GM12892 (cell line): Measurements from ENCODE around the gene ANKH.
A peak's percentile ranks its signal among the peaks of the same experiment; 100 is the strongest.
"Not testable (repeated sequence)": the region's sequence is repeated elsewhere in the genome, so short reads cannot be mapped to it uniquely, and the experiment has no call there.

Experiments
- DNase-seq: peaks from one replicate; pipeline ENCODE4 v3.0.0; 2011; ENCODE audit not compliant: insufficient read length
- FAIRE-seq: peaks from 2 replicates; lab custom pipeline; 2011; peaks lifted over from hg19 to GRCh38; lab: Jason Lieb, UNC
- POLR2A ChIP-seq: IDR thresholded peaks from 2 replicates; pipeline ENCODE4 v1.6.1; 2011; ENCODE audit warnings: low read depth, low read length, control low read depth
- POLR2AphosphoS5 ChIP-seq: IDR thresholded peaks from 2 replicates; pipeline ENCODE4 v1.6.1; 2011; ENCODE audit warnings: low read depth, low read length, control low read depth
- TAF1 ChIP-seq: IDR thresholded peaks from 2 replicates; pipeline ENCODE4 v1.6.1; 2011; ENCODE audit warnings: low read depth, mild to moderate bottlenecking, control low read depth, low read length, borderline replicate concordance

ANKH gene

DNA sequence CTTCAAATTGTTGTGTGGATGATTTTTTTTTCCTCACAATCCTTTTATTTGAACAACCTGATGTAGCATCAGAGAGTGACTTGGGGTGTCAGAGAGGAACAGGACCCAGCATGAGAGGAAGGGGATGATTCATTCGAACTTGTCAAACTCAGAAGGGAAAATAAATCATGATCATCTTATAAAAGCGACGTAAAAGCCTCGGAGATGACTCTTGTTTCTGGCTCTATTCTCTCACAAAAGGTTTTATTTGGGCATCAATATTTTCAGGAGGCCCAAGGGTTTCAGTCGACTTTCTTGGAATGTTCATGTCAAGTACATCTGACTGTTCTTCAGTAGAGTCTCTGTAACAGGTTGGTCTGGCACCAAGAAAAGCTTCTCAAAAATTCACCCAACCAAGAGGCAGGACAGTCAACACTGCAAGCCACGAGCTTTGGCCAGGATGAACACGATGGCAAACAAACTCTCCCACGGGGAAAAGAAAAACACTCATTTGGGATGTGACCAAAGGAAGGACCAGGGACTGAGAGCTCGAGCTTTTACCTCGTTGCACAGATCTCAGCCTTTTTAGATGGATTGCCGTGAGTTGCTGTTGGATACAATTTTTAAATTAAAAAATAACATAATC lies 55.1 kb downstream of the ANKH start:
- no peak for TF ChIP-seq POLR2A
- no peak for TF ChIP-seq TAF1
- no peak for TF ChIP-seq POLR2AphosphoS5
- FAIRE-seq (no peak), DNase-seq (no peak)

DNA sequence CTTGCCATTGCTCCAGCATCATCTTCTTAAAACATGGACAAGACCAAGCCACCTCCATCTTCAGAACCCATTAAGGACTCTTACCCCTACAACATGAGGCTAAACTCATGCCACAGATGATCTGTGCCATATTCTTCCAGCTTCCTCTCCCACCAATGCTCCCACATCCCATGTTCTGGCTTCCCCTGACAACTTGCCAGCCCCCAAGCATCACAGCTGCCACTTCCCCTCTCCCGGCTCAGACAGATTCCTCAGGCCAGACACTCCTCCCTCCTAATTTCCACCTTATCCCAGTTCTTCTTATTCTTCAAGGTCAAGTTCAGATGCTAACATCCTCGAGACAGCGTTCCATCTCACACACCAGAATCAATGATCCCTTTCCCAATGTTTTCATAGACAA lies 57.8 kb downstream of the ANKH start:
- FAIRE-seq: no peak
- no peak for TF ChIP-seq TAF1
- TF ChIP-seq POLR2A: no peak
- TF ChIP-seq POLR2AphosphoS5: no peak
- DNase-seq: no peak

DNA sequence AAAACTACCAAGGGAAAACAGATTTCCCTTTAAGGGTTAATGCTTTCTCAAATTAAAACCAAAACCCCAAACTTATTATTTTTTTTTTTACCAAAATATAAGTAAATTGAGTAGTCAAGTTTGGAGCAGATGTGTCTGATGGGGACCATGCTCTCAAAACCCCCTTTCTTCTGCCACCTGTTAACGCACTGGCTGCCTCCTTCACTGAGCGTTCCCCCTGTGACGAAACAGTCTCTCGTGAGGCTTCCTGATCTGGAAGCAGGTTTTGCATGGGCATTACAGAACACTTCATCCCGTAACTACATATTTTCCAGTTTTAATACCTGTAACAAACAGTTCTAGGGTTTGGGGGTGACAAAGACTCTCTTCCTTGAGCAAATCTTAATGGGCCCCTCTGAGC lies 59.4 kb downstream of the ANKH start:
- FAIRE-seq (no peak), DNase-seq (no peak)
- TF ChIP-seq POLR2A: no peak
- no peak for TF ChIP-seq POLR2AphosphoS5
- TF ChIP-seq TAF1: no peak

DNA sequence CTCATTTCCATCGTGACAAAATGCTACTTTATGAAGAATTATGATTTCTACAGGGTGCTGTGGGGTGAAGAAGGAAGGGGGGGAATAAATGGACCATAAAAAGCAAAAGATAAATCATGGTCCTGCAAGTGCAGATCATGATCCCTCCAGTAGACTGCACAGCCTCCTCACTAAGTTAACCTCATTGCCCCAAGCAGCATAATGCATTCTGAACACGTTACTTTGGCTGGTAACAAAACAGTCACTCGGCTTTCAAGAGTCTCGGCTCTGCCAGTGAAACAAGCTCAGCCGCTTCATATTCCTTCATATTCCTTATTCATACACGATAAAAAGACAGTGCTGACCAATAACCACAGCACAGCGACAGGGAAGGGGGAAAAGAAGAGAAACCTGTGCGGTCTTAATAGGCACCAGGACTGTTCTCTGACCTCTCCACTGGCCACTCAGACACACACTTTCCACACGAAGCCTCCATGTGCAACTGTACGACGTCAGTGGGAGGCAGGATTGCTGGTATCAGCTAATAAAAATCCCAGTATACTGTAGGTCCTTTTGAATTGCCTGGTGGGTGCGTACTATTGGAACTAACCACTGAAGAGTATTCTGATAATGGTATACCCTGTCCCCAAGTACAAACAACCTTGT lies 60.5 kb downstream of the ANKH start:
- TF ChIP-seq TAF1 (no peak), POLR2A (no peak), POLR2AphosphoS5 (no peak)
- DNase-seq: no peak
- FAIRE-seq: no peak

DNA sequence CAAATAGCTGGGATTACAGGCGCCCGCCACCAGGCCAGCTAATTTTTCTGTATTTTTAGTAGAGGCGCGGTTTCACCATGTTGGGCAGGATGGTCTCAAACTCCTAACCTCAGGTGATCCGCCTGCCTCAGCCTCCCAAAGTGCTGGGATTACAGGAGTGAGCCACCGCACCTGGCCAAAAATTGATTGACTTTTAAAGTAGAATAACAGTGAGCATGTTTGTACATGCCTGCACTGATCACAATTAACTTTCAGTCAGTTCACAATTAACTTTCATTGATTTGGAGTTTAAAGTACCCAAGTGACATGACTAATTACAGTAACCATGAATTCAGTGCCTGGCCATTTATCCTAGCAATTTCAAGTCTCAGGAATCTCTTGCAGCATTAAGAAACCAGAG lies 61.3 kb downstream of the ANKH start:
- no peak for TF ChIP-seq POLR2AphosphoS5
- TF ChIP-seq TAF1: no peak
- no peak for TF ChIP-seq POLR2A
- FAIRE-seq (no peak), DNase-seq (no peak)

DNA sequence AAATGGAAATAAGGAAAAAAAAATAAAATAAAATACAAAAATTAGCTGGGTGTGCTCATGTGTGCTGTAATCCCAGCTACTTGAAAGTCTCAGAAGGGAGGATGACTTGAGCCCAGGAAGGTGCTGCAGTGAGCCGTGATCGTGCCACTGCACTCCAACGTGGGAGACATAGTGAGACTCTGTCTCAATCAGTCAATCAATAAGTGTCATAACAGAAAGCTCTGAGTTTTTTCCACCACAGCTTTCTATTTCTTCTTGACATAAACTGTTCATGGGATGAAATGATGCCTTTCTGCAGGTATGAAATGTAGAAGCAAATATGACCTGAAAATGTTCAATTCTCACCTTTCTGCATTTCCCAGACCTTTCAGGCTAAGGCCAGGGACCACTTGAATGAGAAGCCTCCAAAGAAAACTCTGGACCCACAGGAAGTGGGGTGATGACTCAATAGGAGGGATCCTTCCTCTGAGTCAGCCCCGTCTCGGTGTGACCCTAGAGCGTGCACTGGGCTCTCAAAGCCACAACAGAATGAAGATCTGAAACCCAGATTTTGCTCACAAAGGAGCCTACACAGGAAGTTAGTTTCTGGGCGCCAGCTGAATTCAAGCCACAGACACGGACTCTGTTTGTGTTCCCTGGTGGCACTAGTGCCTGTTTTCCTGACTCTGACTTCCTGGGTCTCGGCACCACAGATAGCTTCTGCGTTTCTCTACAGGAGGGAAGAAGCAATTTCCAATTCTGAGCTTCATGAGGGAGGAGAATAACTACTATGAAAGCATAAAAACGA lies 62.0 kb downstream of the ANKH start:
- TF ChIP-seq POLR2AphosphoS5 (peak; percentile 45; the same call in 1 of the 2 replicates), TAF1 (no peak), POLR2A (peak; percentile 21; the same call in 1 of the 2 replicates)
- peak; percentile 85 for FAIRE-seq
- DNase-seq: peak; percentile 47

DNA sequence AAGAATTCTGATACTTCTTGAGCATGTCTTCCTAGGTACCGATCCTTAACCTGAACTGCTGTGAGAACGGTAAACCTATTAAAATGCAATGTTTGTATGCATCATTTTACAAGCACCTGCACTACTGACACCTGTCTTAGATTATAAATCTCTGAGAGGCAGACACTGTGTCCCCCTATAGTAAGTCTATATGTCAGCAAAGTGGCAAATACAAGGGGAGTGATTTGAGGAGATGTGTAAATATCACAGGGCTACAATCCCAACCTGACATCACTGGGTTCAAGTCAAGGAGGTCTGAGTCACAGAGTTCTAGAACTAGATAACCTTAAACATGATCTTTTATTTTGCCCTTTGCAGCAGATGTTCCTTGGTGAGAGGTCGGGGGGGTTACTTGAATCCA lies 64.1 kb downstream of the ANKH start:
- no peak for TF ChIP-seq POLR2A
- TF ChIP-seq TAF1: no peak
- TF ChIP-seq POLR2AphosphoS5: no peak
- FAIRE-seq (no peak), DNase-seq (no peak)

DNA sequence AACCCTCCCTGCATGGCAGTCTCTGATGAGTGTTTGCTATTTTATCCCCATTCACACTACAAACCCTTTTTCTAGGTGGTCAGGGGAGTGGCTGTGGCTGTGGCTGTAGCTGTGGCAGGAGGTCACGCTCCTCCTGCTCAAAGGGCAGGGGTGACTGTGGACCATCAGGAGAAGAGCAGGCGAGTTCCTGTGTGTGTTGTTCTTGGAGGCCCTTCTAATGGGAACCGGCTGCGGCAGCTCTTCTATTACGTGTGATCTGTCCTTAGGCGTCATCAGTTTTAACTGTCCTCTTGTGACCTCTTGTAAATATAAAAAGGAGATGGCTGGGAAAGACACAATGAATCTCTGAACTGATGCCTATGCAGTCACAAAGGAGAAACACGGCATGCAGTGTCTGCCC lies 65.1 kb downstream of the ANKH start:
- no peak for DNase-seq
- no peak for FAIRE-seq
- no peak for TF ChIP-seq POLR2A

DNA sequence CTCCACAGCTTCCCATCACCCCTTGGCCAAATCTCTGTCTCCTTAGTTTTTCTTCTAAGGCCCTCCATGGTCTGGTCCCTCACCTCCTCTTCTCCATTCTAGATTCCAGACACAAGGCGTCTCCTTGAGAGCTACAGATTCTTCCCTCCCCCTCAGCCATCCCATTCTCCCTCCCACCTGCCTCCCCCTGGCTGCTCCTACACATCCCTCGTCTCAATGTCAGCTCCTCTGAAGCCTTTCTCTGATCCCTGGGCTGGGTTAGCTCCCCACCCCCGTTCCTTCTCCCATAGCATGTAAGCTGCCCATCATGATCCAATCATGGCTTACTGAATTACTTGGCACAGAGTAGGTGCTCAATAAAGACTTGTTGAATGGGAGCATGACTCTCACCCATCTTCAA lies 69.0 kb downstream of the ANKH start:
- FAIRE-seq (no peak), DNase-seq (no peak)
- TF ChIP-seq TAF1: no peak
- TF ChIP-seq POLR2AphosphoS5: no peak
- TF ChIP-seq POLR2A: no peak

DNA sequence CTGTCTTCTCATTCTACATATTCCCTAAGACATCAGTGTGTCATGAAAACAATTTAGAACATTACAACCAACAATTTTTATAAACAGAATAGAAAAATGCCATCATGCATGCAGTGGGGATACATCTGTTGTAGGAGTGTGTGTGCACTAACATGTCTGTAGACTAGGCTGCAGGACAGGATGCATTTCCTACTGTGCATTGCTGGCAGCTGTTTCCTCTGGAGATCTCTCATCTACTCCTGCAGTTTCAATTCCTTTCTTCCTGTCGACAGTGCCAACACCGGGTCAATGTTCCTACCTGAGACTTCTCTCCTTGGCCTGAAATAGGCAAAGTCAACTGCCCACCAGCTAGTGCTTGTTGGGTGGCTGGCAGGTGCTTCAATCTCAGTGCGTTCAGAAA lies 69.8 kb downstream of the ANKH start:
- DNase-seq (no peak), FAIRE-seq (no peak)
- TF ChIP-seq POLR2A (no peak), TAF1 (no peak), POLR2AphosphoS5 (no peak)

DNA sequence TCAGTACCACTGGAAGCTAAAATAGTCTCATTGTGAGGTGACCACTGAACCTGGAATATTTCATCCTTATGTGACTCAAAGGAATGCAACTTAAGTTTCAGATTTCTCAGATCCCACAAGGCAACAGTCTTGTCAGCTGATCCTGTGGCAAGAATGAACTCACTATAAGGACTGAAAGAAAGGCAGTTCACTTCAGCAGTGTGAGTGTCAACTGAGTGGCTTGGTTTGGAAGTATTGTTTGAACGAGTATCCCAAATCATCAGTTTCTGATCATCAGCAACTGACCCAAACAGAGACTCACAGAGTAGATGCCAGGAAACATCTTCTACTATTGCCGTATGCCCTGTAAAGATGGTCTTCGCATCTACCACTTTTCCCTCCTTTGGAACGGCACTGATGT lies 74.2 kb downstream of the ANKH start:
- DNase-seq, FAIRE-seq: not testable (repeated sequence)
